ENCODE measurements around the gene FAM53A. TPM values are rescaled to one million over a fixed set of nuclear protein-coding genes. Genes with fewer than 3 reads are reported as not detected.

FAM53A gene
- total and polyA plus RNA-seq, 4 experiments from 2014 or later, result 0.89 to 2.8 (median 1.7) TPM

DNA sequence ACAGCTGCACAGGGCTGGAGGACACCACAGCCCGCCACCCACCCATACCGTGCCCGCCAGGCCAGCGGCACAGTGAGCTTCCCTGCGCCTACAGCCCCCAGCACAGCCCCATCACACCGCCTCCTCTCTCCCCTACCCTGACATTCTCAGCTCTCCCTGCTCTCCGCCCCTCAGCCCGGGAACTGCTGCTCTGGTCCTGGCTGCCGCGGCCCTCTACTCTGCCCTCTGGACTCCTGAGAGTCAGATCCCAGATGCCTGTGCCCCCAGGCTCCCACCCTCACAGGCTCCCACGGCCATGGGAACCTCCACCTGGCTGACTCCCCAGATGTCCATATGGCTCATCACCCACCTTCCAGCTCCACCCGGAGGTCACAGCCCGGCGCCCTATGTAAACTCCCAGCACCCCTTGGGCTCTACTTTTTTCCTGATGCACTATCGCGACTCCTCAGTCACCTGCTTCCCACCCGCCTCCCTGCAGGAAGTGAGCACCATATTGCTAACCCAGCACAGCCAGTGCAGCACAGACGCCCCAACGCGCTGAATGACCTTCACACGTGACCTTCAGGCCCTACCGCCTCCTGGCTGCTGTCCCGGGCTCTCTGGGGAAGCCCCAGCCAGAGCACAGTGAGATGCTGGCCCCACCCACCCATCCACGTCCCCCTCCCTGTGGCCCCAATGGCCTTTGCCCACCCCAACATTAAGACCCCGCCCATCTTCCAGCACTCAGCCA, 23.0 kb downstream of the FAM53A start:
- Histone ChIP-seq H3K9me3 (ENCODE audit: control insufficient read depth in 1 of 2, low read length in 2 of 2) (no peaks in the 10 kb centered on the region), H3K36me3 (ENCODE audit: insufficient read depth, low read length) (no peaks in the 10 kb centered on the region), H3K27ac (ENCODE audit: low read depth, low read length) (no peak overlapping the region), H3K4me3 (ENCODE audit: low read length in 2 of 2) (no peak overlapping the region), H3K27me3 (ENCODE audit: insufficient read depth, low read length) (no peaks in the 10 kb centered on the region), H3K4me1 (ENCODE audit: insufficient read depth, low read length) (no peaks in the 10 kb centered on the region)
- CTCF ChIA-PET (ENCODE audit: partially characterized antibody), result no interaction called here
- no peaks in the 10 kb centered on the region for H3K27me3 Mint-ChIP-seq
- POLR2A ChIA-PET (ENCODE audit: partially characterized antibody), result no interaction called here
- H3K27ac Mint-ChIP-seq, result no peak overlapping the region
- intact Hi-C loops (cut with micrococcal nuclease), result no loop called here
- no peaks in the 10 kb centered on the region for H3K36me3 Mint-ChIP-seq
- no peak for DNase-seq
- H3K4me3 Mint-ChIP-seq, result no peak overlapping the region
- no peaks in the 10 kb centered on the region for H3K9me3 Mint-ChIP-seq
- H3K4me1 Mint-ChIP-seq, result peaks cover 0 to 2% (median 0%) of the 10 kb centered on the region in 4 donors

DNA sequence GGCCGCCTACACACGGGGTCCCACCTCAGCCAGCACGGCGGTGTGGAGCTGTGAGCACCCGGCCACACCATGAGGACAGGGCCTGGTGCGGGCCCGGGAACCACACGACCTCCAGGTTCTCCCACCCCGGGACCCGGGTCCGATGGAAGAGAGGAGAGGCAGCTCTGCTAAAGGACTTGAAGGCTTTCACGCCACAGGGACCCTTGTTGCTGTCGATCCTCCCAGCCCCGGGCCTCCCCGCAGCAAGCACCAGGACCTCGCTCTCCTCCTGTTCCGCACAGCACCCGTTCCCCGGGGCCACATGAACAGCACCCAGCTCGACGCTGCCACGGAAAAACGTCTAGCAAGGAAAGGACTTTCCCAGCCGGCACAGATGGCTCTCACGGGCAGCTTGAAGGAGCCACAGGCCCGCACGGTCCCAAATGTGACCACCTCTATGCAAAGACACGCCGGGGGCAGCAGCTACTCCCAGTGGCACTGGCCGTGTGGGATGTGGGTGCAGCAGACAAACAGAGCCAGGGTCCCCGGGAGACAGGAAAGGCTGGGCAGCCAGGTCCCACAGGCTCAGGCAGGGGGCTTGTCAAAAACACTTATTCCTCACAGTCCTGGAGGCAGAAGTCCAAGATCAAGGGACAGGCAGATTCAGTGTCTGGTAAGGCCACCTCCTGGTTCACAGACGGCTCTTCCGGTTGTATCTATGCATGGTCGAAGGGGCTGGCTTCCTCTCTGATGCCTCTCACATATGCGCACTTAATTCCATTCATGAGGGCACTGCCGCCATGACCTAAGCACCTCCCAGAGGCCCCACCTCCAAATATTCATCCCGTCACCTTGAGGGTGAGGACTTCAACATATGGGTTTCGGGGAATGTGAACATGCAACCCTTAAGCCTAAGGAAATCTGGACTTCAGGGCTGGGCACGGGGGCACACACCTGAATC, 24.7 kb downstream of the FAM53A start:
- ChIA-PET POLR2A (ENCODE audit: partially characterized antibody) (no interaction called here), CTCF (ENCODE audit: partially characterized antibody) (interaction anchor here (0.9 kb wide), 1 partner anchor 34 kb away, joined by 3 read pairs; no protein-coding TSS in a partner anchor)
- Histone ChIP-seq H3K4me3 (ENCODE audit: low read length in 2 of 2) (no peak overlapping the region), H3K36me3 (ENCODE audit: insufficient read depth, low read length) (no peaks in the 10 kb centered on the region), H3K27ac (ENCODE audit: low read depth, low read length) (no peak overlapping the region), H3K9me3 (ENCODE audit: control insufficient read depth in 1 of 2, low read length in 2 of 2) (no peaks in the 10 kb centered on the region), H3K4me1 (ENCODE audit: insufficient read depth, low read length) (no peaks in the 10 kb centered on the region), H3K27me3 (ENCODE audit: insufficient read depth, low read length) (no peaks in the 10 kb centered on the region)
- Mint-ChIP-seq H3K27me3 (no peaks in the 10 kb centered on the region), H3K4me3 (no peak overlapping the region), H3K4me1 (peaks cover 0 to 2% (median 0%) of the 10 kb centered on the region in 4 donors), H3K27ac (no peak overlapping the region), H3K9me3 (no peaks in the 10 kb centered on the region), H3K36me3 (no peaks in the 10 kb centered on the region)
- intact Hi-C loops (cut with micrococcal nuclease), result no loop called here
- no peak for DNase-seq

DNA sequence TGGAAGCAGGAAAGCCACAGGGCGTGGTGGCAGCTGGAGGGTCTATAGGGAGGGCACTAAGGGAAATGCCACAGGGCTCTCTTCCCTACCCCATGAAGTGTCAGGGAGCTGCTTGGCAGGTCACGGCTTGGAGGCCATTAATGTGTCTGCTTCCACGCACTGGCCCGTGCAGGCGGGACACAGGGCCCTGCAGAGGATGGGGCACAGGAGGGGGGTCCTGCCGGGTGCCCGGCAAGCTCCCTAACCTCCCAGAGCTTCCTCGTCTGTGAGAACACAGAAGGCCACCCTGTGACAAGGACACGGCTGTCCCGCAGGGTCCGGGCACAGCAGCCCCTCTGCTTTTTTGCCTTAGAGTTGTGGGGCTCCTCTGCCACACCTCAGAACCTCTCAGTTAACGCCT, 25.5 kb downstream of the FAM53A start:
- Mint-ChIP-seq H3K27ac (no peak overlapping the region), H3K36me3 (no peaks in the 10 kb centered on the region), H3K27me3 (no peaks in the 10 kb centered on the region), H3K4me1 (peaks cover 0 to 2% (median 0%) of the 10 kb centered on the region in 4 donors), H3K4me3 (no peak overlapping the region), H3K9me3 (no peaks in the 10 kb centered on the region)
- Histone ChIP-seq H3K27ac (ENCODE audit: low read depth, low read length) (no peak overlapping the region), H3K9me3 (ENCODE audit: control insufficient read depth in 1 of 2, low read length in 2 of 2) (no peaks in the 10 kb centered on the region), H3K4me3 (ENCODE audit: low read length in 2 of 2) (no peak overlapping the region), H3K27me3 (ENCODE audit: insufficient read depth, low read length) (no peaks in the 10 kb centered on the region), H3K36me3 (ENCODE audit: insufficient read depth, low read length) (no peaks in the 10 kb centered on the region), H3K4me1 (ENCODE audit: insufficient read depth, low read length) (no peaks in the 10 kb centered on the region)
- POLR2A ChIA-PET (ENCODE audit: partially characterized antibody), result no interaction called here
- intact Hi-C loops (cut with micrococcal nuclease), result no loop called here
- DNase-seq, result no peak
- CTCF ChIA-PET (ENCODE audit: partially characterized antibody), result no interaction called here

DNA sequence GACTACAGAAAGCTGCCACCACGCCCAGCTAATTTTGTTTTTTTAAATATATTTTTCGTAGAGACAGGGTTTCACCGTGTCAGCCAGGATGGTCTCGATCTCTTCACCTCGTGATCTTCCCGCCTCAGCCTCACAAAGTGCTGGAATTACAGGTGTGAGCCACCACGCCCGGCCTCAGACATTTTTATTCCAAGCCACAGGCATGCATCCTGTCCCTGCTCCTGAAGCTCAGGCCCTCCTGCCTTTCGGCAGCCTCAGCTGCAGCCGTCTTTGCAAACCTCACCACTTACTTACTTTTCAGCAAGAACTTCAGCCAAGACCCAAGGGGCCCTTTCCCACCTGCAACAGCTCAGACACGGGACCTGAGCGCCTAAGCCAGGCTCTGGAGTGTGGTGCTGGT, 26.0 kb downstream of the FAM53A start:
- intact Hi-C loops (cut with micrococcal nuclease), result no loop called here
- no peak for DNase-seq
- Histone ChIP-seq H3K4me1 (ENCODE audit: insufficient read depth, low read length) (no peaks in the 10 kb centered on the region), H3K27me3 (ENCODE audit: insufficient read depth, low read length) (no peaks in the 10 kb centered on the region), H3K9me3 (ENCODE audit: control insufficient read depth in 1 of 2, low read length in 2 of 2) (no peaks in the 10 kb centered on the region), H3K27ac (ENCODE audit: low read depth, low read length) (no peak overlapping the region), H3K36me3 (ENCODE audit: insufficient read depth, low read length) (no peaks in the 10 kb centered on the region), H3K4me3 (ENCODE audit: low read length in 2 of 2) (no peak overlapping the region)
- ChIA-PET CTCF (ENCODE audit: partially characterized antibody) (interaction anchor here (1.2 kb wide), 1 partner anchor 35 kb away, joined by 3 read pairs; no protein-coding TSS in a partner anchor), POLR2A (ENCODE audit: partially characterized antibody) (no interaction called here)
- H3K36me3 Mint-ChIP-seq, result no peaks in the 10 kb centered on the region
- H3K27ac Mint-ChIP-seq, result no peak overlapping the region
- H3K4me1 Mint-ChIP-seq, result peaks cover 0 to under 1% (median 0%) of the 10 kb centered on the region in 4 donors
- H3K27me3 Mint-ChIP-seq, result no peaks in the 10 kb centered on the region
- H3K4me3 Mint-ChIP-seq, result no peak overlapping the region
- H3K9me3 Mint-ChIP-seq, result no peaks in the 10 kb centered on the region

DNA sequence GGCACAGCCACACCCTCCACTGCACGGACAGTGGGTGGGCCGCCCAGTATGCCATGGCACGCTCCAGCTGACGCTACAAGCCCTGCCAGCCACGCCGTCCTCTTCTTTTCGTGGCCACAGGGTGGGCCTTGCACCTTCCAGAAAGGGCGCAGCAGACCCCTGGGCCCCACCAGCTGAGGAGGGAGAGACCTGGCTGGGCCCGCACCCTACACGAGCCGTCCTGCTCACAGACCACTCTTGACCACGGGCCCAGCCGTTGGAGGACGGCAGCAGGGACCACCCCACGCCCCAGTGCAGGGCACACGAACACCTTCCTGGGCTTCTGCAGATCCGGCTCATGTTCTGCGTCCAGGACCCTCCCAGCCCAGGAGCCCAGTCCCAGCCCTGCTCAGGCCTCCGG, 27.1 kb downstream of the FAM53A start:
- H3K36me3 ChIP-seq (ENCODE audit: insufficient read depth, low read length), result no peaks in the 10 kb centered on the region
- no peak overlapping the region for H3K27ac ChIP-seq (ENCODE audit: low read depth, low read length)
- ChIA-PET POLR2A (ENCODE audit: partially characterized antibody) (no interaction called here), CTCF (ENCODE audit: partially characterized antibody) (interaction anchor here (1.2 kb wide), 1 partner anchor 36 kb away, joined by 3 read pairs; no protein-coding TSS in a partner anchor)
- H3K9me3 ChIP-seq (ENCODE audit: control insufficient read depth in 1 of 2, low read length in 2 of 2), result no peaks in the 10 kb centered on the region
- H3K9me3 Mint-ChIP-seq, result no peaks in the 10 kb centered on the region
- H3K36me3 Mint-ChIP-seq, result no peaks in the 10 kb centered on the region
- H3K27me3 Mint-ChIP-seq, result no peaks in the 10 kb centered on the region
- H3K4me3 ChIP-seq (ENCODE audit: low read length in 2 of 2), result no peak overlapping the region
- intact Hi-C loops (cut with micrococcal nuclease), result no loop called here
- no peaks in the 10 kb centered on the region for H3K27me3 ChIP-seq (ENCODE audit: insufficient read depth, low read length)
- H3K27ac Mint-ChIP-seq, result no peak overlapping the region
- no peak for DNase-seq
- no peaks in the 10 kb centered on the region for H3K4me1 ChIP-seq (ENCODE audit: insufficient read depth, low read length)
- no peak overlapping the region for H3K4me3 Mint-ChIP-seq
- no peaks in the 10 kb centered on the region for H3K4me1 Mint-ChIP-seq

DNA sequence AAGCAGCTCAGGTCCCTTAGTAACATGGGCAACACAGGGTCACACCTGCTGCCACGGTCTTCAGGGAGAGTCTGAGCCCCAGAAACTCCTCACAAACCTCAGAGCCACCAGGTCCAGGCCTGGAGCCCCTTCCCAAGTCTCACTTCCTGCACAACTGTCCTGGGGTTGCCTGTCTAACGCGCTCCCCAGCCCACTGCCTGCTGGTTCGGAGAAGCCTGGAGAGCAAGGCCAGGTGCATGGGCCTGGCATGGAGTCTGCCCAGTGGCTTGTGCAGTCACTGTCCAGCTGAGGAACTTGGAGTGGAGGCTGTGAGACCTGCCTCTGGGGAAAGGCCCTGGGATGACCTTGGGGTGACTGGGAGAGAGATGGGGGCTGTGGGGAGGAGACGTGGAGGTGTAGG, 28.0 kb downstream of the FAM53A start:
- H3K4me1 ChIP-seq (ENCODE audit: insufficient read depth, low read length), result no peaks in the 10 kb centered on the region
- no peak overlapping the region for H3K4me3 Mint-ChIP-seq
- H3K4me3 ChIP-seq (ENCODE audit: low read length in 2 of 2), result no peak overlapping the region
- no peaks in the 10 kb centered on the region for H3K36me3 Mint-ChIP-seq
- CTCF ChIA-PET (ENCODE audit: partially characterized antibody), result no interaction called here
- no peak overlapping the region for H3K27ac ChIP-seq (ENCODE audit: low read depth, low read length)
- H3K27me3 Mint-ChIP-seq, result no peaks in the 10 kb centered on the region
- intact Hi-C loops (cut with micrococcal nuclease), result no loop called here
- no peaks in the 10 kb centered on the region for H3K4me1 Mint-ChIP-seq
- no peaks in the 10 kb centered on the region for H3K9me3 Mint-ChIP-seq
- no peaks in the 10 kb centered on the region for H3K27me3 ChIP-seq (ENCODE audit: insufficient read depth, low read length)
- H3K9me3 ChIP-seq (ENCODE audit: control insufficient read depth in 1 of 2, low read length in 2 of 2), result no peaks in the 10 kb centered on the region
- DNase-seq, result no peak
- POLR2A ChIA-PET (ENCODE audit: partially characterized antibody), result no interaction called here
- no peaks in the 10 kb centered on the region for H3K36me3 ChIP-seq (ENCODE audit: insufficient read depth, low read length)
- H3K27ac Mint-ChIP-seq, result no peak overlapping the region

DNA sequence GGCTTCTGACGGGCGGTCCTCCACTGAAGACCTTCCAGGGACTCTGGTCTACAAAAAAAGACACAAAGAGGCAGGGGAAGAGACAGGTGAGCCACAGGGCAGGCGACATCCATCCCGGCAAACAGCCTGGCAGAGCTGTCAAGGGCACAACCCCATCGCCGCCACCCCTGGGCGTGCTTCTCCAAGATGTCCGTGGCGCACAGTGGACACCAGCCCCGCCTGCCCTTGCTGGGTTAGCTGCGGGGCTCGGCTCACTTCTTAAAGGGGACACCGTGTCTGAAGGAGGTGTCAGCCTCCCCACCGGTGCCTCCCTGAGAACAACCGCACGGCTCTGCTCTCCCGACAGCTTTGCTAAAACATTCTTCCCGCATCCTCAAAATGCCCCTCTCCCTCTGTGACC, 28.4 kb downstream of the FAM53A start:
- H3K27ac ChIP-seq (ENCODE audit: low read depth, low read length), result no peak overlapping the region
- no peak overlapping the region for H3K27ac Mint-ChIP-seq
- H3K4me1 Mint-ChIP-seq, result no peaks in the 10 kb centered on the region
- CTCF ChIA-PET (ENCODE audit: partially characterized antibody), result no interaction called here
- no peaks in the 10 kb centered on the region for H3K36me3 Mint-ChIP-seq
- no peaks in the 10 kb centered on the region for H3K36me3 ChIP-seq (ENCODE audit: insufficient read depth, low read length)
- intact Hi-C loops (cut with micrococcal nuclease), result no loop called here
- POLR2A ChIA-PET (ENCODE audit: partially characterized antibody), result no interaction called here
- H3K9me3 Mint-ChIP-seq, result no peaks in the 10 kb centered on the region
- H3K4me1 ChIP-seq (ENCODE audit: insufficient read depth, low read length), result no peaks in the 10 kb centered on the region
- H3K27me3 ChIP-seq (ENCODE audit: insufficient read depth, low read length), result no peaks in the 10 kb centered on the region
- H3K4me3 Mint-ChIP-seq, result no peak overlapping the region
- no peaks in the 10 kb centered on the region for H3K27me3 Mint-ChIP-seq
- DNase-seq, result no peak
- H3K4me3 ChIP-seq (ENCODE audit: low read length in 2 of 2), result no peak overlapping the region
- no peaks in the 10 kb centered on the region for H3K9me3 ChIP-seq (ENCODE audit: control insufficient read depth in 1 of 2, low read length in 2 of 2)
